Fibroblast of skin of back (primary cell): Measurements from ENCODE around the gene IQUB.
A peak's percentile ranks its signal among the peaks of the same experiment; 100 is the strongest.
"Not testable (repeated sequence)": the region's sequence is repeated elsewhere in the genome, so short reads cannot be mapped to it uniquely, and the experiment has no call there.

Experiments used
- DNase-seq: peaks from one replicate; pipeline ENCODE4 v3.0.0-alpha.2; 2013

Gene IQUB

GRCh38 chr7:123485721-123486120, 48.7 kb downstream of the IQUB start:
- no peak for DNase-seq

GRCh38 chr7:123485187-123485586, 49.2 kb downstream of the IQUB start:
- DNase-seq = no peak

GRCh38 chr7:123484199-123484598, 50.2 kb downstream of the IQUB start:
- no peak for DNase-seq

- DNase-seq = no peak
Measured at GRCh38 chr7:123480107-123480506, 54.3 kb downstream of the IQUB start.

GRCh38 chr7:123478056-123478455, 56.3 kb downstream of the IQUB start:
- DNase-seq = not testable (repeated sequence)

GRCh38 chr7:123472750-123473445, 61.5 kb downstream of the IQUB start:
- no peak for DNase-seq

GRCh38 chr7:123472327-123472726, 62.1 kb downstream of the IQUB start:
- DNase-seq = no peak

- DNase-seq = no peak
Measured at GRCh38 chr7:123468303-123468702, 66.1 kb downstream of the IQUB start.

- DNase-seq = no peak
Measured at GRCh38 chr7:123463890-123464289, 70.5 kb downstream of the IQUB start.

- peak; percentile 61 for DNase-seq
Measured at GRCh38 chr7:123460616-123461015, 73.8 kb downstream of the IQUB start.

- DNase-seq = no peak
Measured at GRCh38 chr7:123455965-123456470, 78.4 kb downstream of the IQUB start.

GRCh38 chr7:123440101-123440548, 94.3 kb downstream of the IQUB start:
- DNase-seq = no peak

- DNase-seq = no peak
Measured at GRCh38 chr7:123439191-123439590, 95.2 kb downstream of the IQUB start.

- no peak for DNase-seq
Measured at GRCh38 chr7:123437447-123437995, 96.9 kb downstream of the IQUB start.

- no peak for DNase-seq
Measured at GRCh38 chr7:123435080-123435700, 99.2 kb downstream of the IQUB start.

- DNase-seq = no peak
Measured at GRCh38 chr7:123433665-123434064, 100.7 kb downstream of the IQUB start.

- no peak for DNase-seq
Measured at GRCh38 chr7:123432601-123433000, 101.8 kb downstream of the IQUB start.

GRCh38 chr7:123431075-123431614, 103.2 kb downstream of the IQUB start:
- no peak for DNase-seq

- no peak for DNase-seq
Measured at GRCh38 chr7:123425246-123425645, 109.1 kb downstream of the IQUB start.

- DNase-seq = no peak
Measured at GRCh38 chr7:123424463-123424862, 109.9 kb downstream of the IQUB start.

GRCh38 chr7:123423622-123424021, 110.8 kb downstream of the IQUB start:
- no peak for DNase-seq

GRCh38 chr7:123417580-123417979, 116.8 kb downstream of the IQUB start:
- DNase-seq = no peak

- DNase-seq = no peak
Measured at GRCh38 chr7:123415625-123416024, 118.8 kb downstream of the IQUB start.
